HG03045 (cell line): ENCODE measurements around the gene GSG1L.

Experiments
- ATAC-seq: cut with Tn5 transposase; IDR thresholded peaks from one replicate; pipeline ENCODE4 v1.9.1; 2021; ENCODE audit warnings: mild to moderate bottlenecking, moderate library complexity; ENCODE audit not compliant: unreplicated experiment

The GSG1L gene

DNA sequence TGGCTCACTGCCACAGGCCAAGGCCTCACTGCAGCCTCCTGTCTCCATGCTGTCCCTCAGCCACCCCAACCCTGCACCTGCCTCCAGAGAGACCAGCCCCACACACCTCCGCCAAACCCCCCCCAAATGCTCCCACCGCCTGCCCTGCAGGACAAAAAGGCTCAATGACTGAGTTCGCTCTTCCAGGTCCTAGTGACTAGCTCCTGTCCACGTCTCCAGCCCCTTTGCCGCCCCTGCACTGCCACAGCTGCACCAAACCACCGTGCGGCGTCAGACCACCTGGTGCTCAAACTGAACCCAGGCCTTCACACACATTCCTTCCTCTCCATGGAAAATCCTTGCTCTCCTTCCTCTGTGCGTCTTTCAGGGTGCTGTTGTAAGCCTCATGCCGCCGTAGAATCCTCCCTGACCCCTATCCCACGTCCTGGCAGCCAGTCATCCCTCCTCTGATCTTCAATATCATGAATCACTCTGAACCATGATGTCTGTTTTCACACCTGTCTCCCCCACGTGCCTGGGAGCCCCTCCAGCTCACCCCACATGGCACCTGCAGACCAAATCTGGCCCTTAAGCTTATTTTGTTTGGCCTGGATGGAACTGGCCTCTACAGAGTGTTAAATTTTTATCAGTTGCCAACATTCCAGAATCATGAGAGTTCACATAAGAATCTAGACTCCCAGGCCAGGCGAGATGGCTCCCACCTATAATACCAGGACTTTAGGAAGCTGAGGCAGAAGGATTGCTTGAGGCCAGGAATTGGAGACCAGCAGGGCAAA lies 4.3 kb upstream of the GSG1L start:
- ATAC-seq: no peak

DNA sequence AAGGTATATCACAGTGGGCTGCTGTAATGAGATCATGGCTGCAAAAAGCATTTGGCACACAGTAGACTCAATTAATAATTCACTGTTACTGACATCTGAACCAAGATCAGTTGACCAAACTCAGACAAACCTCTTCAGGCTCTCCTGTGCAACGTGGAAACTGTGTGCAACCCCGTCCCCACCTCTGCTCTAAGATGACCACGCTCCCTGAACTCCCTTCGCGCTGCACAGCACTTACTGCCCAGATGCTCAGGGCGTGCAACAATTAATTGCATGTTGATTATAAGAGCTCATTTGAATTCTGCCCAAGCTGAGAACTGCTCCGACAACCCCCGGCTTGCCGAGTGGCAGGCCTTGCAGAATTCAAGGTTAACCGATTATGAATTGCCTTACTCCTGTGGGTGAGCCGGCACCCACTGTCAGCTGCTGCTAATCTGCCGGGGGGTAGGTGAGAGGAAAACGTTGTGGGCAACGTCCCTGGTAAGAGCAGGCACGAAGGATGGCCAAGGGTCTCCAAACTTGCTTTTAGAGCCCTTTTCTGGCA lies 1.3 kb upstream of the GSG1L start:
- ATAC-seq: no peak

- no peak for ATAC-seq
These were observed 636 bp upstream of the GSG1L start for GRCh38 chr16:28064150-28064549.

DNA sequence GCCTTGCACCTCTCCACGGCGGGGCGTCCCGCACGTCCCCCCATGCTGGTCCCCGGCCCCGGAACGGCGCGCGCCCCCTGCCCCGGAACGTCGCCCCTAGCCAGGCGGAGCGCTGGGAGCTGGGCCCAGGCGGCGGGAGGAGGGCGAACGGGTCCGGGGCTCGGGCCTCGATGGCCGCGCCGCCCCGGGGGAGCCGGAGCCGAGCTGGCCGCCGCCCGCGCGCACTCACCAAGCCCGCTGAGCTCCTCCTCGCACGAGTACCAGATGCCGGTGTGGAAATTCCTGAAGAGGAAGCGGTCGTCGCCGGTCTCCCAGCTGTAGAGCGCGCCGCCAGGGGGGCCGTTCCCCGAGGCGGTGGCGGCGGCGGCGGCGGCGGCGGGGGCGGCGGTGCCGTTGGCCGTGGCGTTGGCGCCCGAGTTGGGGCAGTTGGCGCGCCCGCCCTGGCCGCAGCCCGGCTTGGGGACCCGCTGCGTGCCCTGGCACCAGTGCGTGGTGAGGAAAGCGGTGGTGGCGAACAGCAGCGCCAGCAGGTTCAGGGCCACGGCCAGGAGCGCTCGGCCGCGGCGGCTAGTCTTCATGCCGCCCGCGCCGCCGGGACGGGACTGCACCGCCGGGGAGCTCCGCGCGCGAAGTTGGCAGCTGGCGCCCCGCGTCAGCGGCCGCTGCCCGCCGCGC lies 530 bp downstream of the GSG1L start:
- no peak for ATAC-seq

- ATAC-seq: no peak
These were observed 1.2 kb downstream of the GSG1L start for GRCh38 chr16:28062261-28062846.

- ATAC-seq: no peak
These were observed 2.0 kb downstream of the GSG1L start for GRCh38 chr16:28061352-28062101.

DNA sequence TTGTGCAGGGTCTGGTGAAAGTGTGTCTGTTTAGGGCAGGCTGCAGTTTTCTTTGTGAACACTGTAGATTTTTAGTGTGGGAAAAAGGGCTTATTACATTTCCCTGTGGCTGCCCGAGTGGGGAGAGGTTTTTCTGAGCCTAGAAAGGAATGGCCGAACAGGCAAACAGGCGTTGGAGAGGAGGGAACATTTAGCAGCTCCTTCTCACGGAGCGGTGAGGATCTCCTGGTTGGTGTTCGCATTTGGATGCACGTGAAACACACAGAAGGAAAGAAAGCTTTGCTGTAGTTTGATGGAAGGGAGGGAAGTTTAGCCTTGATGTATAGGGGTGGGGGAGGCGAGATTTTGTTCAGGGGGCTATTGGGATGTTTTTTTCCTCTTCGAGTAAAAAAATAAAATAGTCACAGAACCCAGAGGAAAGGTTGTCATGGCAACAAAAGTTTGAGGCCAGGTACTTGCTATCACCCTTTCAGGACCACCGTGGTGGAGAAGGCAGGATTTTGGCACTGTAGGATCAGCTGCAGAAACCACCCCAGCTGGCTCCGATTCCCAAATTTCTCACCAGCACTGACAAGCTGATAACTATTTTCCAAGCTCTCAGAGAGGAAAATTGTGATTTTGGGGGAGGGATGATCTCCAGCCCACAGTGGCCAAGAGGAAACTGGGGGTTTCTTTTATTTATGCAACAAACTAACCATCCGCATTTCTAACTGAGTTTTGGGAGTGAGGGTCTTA lies 3.5 kb downstream of the GSG1L start:
- no peak for ATAC-seq

DNA sequence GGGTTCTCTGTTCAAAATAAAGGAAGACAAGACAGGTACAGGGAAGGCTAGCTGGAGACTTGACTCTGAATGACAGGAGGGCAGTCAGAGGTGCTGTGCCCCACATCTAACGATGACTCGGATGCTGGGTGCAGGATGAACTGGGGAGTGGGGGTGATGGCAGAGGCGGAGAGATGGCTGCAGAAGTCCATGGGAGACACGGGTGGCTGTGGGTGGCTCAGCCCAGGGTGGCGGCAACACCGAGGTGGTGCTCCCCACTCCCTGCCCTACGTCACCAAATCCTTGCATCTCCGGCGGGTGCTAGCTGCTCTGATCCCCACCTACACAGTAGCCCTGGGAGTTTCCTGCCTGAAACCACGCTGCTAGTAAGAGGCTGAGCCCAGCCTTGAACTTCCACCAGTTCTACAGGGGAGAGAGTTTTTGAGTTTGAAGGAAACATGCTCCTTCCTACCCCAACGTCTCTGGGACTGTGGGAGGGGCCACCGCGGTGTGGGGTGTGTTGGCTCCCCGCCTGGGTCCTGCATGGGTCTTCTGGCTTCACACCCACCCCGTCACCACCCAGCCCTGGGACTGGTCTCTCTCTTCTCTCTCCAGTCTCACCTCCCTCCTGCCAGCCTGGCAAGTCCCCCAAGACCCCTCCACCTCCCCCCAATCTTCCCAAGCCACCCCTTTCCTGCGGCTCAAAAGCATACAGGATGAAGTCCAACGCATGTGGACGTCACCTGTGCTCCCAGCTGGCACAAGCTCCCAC lies 4.5 kb downstream of the GSG1L start:
- no peak for ATAC-seq

- ATAC-seq: no peak
These were observed 5.6 kb downstream of the GSG1L start for GRCh38 chr16:28057949-28058348.

DNA sequence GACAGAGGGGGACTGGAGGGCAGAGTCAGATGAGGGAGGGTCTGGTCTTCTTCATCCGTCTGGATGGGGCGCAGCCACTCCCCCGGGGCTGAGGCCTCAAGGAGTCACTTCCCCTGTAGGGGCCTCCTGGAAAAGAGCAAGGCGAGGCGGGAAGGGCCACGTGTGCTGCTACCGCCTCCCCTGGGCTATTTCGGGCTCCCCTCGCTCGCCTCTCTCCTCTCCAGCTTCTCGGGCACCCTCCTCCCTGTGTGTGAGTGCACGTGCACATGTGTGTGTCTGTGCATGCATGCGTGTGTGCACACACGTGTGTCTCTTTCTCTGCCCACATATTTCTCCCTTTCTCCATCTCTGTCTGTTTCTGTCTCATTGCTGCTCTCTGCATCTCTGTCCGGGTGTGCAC lies 10.1 kb downstream of the GSG1L start:
- no peak for ATAC-seq

- ATAC-seq: no peak
These were observed 11.0 kb downstream of the GSG1L start for GRCh38 chr16:28052274-28053128.

- no peak for ATAC-seq
These were observed 12.0 kb downstream of the GSG1L start for GRCh38 chr16:28051486-28051885.

DNA sequence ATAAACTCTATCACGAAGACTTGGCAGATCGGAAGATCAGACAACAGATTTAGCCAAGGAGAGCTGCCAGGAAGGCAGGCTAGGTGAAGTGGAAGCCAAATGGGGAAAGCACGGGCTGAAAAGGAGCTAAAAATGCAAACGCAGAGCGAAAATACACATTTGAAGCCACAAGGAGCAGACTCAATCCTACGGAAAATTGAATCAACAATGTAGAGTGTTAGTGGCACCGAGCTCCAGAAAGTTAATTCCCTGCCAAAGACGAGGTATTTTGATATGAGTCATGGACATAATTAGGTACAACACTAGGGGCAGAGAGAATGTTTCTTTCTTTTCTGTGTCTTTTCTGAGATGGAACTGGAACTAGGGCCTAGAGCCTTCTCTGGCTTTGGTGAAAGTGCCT lies 20.7 kb downstream of the GSG1L start:
- no peak for ATAC-seq

DNA sequence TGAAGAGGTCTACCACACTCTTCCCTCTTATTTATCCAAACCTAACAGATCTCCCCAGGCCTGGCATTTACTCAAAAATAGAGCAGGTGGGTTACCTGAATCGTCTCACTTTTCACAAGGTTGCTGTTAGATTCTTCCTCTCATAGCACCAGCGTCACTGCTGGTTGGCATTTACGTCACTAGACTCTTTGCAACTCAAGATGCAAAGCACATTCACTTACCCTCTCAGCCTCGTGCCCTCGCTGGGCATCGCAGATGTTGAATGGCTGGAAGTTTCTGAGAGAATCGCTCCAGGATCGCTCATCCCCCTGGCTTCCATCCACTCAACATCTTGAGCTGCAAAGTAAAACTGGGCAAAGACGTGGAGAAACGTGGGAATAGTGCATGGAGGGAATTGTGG lies 21.9 kb downstream of the GSG1L start:
- no peak for ATAC-seq

DNA sequence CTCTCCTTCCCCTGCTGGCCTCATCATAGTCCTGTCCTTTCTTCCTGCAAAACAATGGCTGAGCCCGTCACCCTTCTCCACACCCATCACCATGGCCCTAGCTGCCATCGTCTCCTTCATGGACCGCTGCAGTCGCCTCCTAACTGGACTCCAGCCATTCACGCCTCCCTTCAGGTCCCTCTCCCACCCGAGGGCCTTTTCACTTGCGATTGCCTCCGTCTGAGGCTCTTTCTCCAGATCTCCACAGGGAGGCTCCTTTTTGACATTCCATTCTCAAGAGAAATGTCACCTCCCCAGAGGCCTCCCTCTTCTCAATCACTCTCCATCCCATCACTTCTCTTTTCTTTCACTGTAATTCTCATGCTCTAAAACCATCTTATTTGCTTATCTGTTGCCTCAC lies 23.5 kb downstream of the GSG1L start:
- no peak for ATAC-seq

DNA sequence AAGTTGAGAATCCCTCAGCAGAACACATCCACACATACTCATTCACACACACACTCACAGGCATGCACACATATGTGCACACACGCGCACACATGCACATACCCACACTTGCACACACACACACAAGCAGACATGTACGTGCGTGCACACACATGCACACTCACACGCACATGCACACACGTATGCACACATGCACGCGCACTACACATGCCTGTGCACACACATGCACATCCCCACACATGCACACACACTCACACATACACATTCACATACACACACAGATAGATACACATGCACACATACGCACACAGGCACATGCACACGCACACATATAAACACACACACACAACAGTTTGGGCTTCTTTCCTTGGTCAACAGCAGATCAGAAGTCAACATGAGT lies 24.0 kb downstream of the GSG1L start:
- ATAC-seq: no peak

DNA sequence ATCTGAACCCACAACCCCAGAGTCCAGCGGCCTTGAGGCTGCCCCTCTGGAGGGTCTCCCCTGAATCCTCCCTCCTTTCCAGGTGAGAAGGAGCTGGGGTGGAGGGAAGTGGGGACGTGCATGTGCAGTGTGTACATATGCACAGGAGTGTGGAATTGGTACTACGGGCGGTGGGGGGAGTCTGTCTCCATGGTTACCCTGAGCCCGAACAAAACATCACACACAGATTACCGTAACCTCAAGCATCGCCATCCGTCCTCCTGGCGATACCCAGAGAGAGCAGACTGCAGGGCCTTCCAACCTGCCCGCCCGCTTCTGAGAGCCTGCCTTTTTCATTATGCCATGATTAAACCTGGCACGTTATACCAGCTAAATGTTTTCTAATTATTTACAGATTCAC lies 25.1 kb downstream of the GSG1L start:
- no peak for ATAC-seq

DNA sequence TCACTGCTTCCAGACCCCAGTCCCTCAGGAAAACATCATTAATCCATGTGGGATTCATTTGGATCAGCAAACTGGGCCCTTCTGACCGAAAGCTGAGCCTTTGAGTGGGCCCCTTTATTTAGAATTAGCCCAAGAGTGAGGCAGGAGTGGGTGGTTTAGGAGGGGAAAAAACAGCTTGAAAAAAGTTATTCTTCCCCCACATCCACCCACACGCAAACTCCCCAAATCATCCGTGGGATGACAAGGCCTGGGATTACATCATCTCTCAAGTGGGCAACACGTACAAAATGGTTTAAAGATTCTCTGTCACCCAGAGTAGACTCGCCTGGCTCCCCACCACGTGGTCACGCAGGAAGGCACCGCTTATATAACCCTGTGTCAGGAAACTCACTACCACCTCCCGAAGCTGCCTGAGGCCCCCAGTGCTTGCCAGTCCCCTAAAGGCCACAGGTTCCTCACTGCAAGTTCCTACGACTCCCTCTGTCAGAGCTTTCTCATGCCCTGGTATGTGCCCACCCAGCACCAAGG lies 27.6 kb downstream of the GSG1L start:
- no peak for ATAC-seq

DNA sequence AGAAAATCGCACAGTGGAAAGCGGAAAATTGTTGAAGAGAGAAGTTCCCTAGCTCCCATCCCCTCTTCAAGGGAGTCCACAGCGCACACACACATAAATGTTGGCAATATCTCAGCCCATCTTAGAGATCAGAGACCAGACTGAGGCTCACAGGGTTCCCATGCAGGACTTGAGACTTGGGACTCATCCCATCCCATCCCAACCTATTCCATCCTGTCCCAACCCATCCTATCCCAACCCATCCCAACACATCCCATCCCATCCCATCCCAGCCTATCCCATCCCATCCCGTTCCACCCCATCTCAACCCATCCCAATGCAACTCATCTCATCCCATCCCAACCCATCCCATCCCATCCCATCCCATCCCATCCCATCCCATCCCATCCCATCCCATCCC lies 29.6 kb downstream of the GSG1L start:
- no peak for ATAC-seq
